DMS53 treated with DMSO at 0.1 percent for 48 hours (cell line): Measurements from ENCODE around the gene GGTLC3.
"Not testable (repeated sequence)": the region's sequence is repeated elsewhere in the genome, so short reads cannot be mapped to it uniquely, and the experiment has no call there.

Experiments used
- DNase-seq: peaks from one replicate; lab custom pipeline; 2025; ENCODE audit not compliant: unreplicated experiment; lab: John Stamatoyannopoulos, UW

Gene GGTLC3

DNA sequence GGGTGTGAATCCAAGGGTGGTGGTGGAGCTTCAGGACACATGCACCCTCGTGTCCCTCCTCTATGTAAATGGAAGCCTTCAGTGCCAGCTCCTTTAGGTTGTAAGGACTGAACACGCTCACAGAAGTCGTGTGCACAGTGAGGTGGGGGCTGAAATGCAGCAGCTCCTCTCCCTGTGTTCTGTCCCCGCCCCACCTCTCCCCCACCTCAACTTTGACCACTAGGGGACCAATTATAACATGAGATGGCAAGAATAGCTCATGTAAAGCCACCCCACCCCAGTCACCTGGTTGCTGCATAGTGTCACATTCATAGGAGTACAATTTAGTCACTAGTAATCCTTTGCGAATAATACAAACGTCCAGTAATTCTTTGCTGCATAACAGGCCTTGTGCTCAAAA, 4.8 kb upstream of the GGTLC3 start:
- not testable (repeated sequence) for DNase-seq

DNA sequence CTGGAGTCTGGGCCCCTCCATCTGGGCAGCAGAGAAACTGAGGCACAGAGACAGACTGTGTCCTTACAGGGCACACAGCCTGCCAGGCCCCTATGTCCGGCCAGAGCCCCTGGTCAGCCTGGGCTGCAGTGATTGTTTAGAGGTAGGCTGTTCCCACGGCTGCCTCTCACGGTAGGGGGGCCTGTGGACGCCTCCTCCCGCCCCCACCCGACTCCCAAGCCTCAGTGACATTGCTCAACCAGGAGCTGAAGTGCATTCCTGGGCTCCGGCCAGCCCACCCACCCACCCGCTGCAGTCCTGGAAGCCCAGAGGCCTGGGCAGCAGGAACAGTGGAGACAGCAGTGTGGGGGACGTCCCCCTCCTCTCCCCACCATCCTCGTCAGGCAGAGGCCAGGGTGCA, 4.5 kb downstream of the GGTLC3 start:
- DNase-seq, result not testable (repeated sequence)

GRCh38 chr22:18512378-18512777, 5.6 kb downstream of the GGTLC3 start:
- DNase-seq, result not testable (repeated sequence)

DNA sequence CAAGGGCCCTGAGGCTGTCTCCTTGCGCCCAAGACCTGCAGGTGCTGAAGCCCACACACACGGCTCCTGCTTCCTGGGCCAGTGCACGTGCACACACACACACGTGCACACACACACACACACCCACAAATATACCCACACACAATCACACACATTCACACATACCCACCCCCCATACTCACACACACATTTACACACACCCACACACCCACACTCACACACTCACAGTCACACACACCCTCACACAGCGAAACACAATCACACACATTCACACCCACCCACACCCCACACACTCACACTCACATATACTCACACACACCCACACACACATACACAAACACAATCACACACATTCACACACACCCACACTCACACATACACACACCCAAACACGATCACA, 6.6 kb downstream of the GGTLC3 start:
- not testable (repeated sequence) for DNase-seq

DNA sequence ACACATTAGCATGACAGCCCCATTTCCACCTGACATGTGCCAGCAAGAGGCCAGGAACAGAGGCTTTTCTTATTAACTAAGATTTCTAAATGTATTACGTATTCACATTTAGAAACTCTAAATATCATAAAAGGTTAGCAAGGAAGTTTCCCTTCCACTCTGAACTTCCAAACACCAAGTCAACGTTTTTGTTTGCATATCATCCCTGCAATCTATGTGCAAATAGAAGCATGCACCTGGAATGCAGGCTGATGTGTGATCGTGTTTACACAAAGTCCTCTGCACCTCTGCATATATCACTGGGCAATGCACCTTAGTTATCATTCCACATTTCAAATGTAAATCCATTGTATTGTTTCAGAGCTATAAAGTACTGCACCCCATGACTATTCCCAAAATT, 21.7 kb downstream of the GGTLC3 start:
- not testable (repeated sequence) for DNase-seq
